Measurements from ENCODE around the gene WBP2.

DNA sequence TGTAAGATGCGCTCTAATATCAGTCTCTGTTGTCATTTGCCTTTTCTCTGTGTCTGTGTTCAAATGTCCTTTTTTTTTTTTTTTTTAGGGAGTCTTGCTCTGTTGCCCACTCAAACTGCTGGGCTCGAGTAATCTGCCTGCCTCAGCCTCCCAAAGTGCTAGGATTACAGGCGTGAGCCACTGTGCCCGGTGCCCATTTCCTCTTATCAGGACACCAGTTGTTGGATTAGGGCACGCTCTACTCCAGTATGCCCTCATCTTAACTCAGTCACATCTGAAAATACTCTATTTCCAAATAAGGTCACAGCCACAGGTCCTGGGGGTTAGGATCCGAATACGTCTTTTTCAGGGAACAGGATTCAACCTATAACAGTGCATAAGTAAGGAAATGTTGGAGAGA lies 25.1 kb upstream of the WBP2 start:
- TF ChIP-seq MYC (IDR thresholded peaks at IDR 0.05; ENCODE audit: insufficient read depth, insufficient read length, insufficient replicate concordance, low read length, severe bottlenecking) (no peak), GABPA (IDR thresholded peaks at IDR 0.05; ENCODE audit: low read depth) (no peak), ETV6 (conservative IDR thresholded peaks at IDR 0.05 in 1 of 2, IDR thresholded peaks at IDR 0.05 in 1 of 2; ENCODE audit: borderline replicate concordance in 1 of 2, low read depth in 1 of 2) (no peak), POLR2A (IDR thresholded peaks at IDR 0.05; ENCODE audit: low read depth, low read length) (no peak), DPF2 (IDR thresholded peaks at IDR 0.05) (no peak), POLR2AphosphoS5 (IDR thresholded peaks at IDR 0.05; ENCODE audit: low read length) (no peak)
- TF ChIP-seq, protein P1, sequence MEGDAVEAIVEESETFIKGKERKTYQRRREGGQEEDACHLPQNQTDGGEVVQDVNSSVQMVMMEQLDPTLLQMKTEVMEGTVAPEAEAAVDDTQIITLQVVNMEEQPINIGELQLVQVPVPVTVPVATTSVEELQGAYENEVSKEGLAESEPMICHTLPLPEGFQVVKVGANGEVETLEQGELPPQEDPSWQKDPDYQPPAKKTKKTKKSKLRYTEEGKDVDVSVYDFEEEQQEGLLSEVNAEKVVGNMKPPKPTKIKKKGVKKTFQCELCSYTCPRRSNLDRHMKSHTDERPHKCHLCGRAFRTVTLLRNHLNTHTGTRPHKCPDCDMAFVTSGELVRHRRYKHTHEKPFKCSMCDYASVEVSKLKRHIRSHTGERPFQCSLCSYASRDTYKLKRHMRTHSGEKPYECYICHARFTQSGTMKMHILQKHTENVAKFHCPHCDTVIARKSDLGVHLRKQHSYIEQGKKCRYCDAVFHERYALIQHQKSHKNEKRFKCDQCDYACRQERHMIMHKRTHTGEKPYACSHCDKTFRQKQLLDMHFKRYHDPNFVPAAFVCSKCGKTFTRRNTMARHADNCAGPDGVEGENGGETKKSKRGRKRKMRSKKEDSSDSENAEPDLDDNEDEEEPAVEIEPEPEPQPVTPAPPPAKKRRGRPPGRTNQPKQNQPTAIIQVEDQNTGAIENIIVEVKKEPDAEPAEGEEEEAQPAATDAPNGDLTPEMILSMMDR (IDR thresholded peaks at IDR 0.05 in 2 of 3, conservative IDR thresholded peaks at IDR 0.05 in 1 of 3; ENCODE audit: control insufficient read depth in 2 of 3, extremely low read depth in 1 of 3, insufficient read depth in 1 of 3, low read depth in 3 of 3, low read length in 3 of 3): no peak
- TF ChIP-seq, protein P2, sequence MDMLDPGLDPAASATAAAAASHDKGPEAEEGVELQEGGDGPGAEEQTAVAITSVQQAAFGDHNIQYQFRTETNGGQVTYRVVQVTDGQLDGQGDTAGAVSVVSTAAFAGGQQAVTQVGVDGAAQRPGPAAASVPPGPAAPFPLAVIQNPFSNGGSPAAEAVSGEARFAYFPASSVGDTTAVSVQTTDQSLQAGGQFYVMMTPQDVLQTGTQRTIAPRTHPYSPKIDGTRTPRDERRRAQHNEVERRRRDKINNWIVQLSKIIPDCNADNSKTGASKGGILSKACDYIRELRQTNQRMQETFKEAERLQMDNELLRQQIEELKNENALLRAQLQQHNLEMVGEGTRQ (IDR thresholded peaks at IDR 0.05; ENCODE audit: borderline replicate concordance, low read depth, low read length): no peak
- TF ChIP-seq, protein P3, sequence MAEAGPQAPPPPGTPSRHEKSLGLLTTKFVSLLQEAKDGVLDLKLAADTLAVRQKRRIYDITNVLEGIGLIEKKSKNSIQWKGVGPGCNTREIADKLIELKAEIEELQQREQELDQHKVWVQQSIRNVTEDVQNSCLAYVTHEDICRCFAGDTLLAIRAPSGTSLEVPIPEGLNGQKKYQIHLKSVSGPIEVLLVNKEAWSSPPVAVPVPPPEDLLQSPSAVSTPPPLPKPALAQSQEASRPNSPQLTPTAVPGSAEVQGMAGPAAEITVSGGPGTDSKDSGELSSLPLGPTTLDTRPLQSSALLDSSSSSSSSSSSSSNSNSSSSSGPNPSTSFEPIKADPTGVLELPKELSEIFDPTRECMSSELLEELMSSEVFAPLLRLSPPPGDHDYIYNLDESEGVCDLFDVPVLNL (IDR thresholded peaks at IDR 0.05; ENCODE audit: low read depth, low read length): no peak

Measured in GM12878 (cell line).